ENCODE results near the gene RPA4.
"Not testable (repeated sequence)": the region's sequence is repeated elsewhere in the genome, so short reads cannot be mapped to it uniquely, and the experiment has no call there.

RPA4 gene, protein sequence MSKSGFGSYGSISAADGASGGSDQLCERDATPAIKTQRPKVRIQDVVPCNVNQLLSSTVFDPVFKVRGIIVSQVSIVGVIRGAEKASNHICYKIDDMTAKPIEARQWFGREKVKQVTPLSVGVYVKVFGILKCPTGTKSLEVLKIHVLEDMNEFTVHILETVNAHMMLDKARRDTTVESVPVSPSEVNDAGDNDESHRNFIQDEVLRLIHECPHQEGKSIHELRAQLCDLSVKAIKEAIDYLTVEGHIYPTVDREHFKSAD

DNA sequence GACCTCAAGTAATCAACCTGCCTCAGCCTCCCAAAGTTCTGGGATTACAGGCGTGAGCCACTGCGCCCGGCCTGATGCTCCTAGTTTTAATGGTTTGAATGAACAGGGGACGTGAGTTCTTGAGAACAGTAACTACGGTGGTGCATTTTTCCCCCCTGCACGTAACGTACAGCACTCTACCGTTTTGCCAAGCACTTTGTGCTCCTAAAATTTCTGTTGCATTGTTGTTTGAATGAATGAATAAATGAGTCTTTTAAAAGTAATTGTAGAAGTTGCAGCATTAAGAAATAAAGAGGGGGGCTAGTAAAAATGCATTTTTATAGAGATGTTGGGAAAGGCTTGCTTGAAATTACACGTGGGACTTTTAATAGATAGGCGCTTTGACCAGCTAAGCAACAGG, at the start of gene RPA4:
TSS of gene RPA4 (plus strand) at position 301 of the 400 bp plus-strand sequence. CDS start 403 bp downstream, outside the sequence.
- intact Hi-C loops (cut with DNase I) = no loop called here
- no peak for DNase-seq

DNA sequence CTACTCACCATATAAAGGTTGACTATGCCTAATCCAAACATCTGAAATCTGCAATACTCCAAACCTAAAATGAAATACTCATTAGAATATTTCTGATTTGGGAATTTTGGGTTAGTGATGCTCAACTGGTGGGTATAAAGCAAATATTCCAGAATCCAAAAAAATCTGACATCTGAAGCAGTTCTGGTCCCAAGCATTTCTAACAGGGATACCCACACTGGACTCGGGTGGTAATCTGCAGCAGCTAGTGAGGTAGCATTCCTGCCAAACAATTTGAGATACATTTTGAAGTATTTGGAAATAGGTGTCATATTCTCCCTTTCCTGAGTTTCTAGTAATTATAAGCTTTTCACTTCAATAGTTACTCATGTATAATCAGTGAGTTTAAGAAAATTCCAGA, 49.6 kb upstream of the RPA4 start:
- intact Hi-C loops (cut with DNase I) = no loop called here
- DNase-seq = no peak

DNA sequence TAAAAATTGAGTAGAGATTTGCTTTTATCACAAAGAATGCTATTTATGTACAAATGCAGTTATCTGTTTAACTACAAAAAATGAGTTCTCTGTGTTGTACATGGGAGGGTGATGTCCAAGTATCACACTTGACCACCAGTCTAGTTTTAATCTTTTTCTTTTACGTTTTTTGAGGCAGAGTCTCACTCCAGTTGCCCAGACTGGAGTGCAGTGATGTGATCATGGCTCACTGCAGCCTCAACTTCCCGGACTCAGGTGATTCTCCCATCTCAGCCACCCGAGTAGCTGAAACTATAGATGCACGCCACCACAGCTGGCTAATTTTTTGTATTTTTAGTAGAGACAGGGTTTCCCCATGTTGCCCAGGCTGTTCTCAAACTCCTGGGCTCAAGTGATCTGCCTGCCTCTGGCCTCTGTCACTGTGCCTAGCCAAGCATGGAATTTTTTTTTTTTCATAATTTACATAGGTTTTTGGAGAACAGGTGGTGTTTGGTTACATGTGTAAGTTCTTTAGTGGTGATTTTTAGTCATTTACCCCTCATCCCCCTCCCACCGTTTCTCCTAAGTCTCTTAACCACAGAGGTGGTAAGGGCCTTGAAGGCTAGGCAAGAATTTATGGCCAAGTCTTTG, 47.9 kb upstream of the RPA4 start:
- intact Hi-C loops (cut with DNase I) = no loop called here
- DNase-seq = no peak

DNA sequence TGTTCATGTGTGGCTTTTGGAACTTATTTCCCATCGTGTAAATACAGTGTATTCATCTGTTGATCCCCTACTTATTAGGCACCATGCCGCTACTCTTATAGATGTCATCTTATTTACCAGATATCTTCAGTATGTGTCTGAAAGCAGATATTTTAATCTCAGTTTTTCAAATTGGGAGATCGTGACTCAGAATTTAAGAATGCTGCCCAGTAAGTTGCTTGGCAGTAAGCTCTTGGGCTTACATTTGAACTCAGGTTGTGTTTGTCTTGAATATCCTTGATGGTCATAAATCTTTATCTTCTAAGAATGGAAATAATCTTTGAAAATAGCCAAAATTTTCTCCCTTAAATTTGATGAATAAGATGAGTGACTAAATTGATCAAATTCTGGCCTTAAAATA, 45.9 kb upstream of the RPA4 start:
- intact Hi-C loops (cut with DNase I) = no loop called here
- DNase-seq = no peak

DNA sequence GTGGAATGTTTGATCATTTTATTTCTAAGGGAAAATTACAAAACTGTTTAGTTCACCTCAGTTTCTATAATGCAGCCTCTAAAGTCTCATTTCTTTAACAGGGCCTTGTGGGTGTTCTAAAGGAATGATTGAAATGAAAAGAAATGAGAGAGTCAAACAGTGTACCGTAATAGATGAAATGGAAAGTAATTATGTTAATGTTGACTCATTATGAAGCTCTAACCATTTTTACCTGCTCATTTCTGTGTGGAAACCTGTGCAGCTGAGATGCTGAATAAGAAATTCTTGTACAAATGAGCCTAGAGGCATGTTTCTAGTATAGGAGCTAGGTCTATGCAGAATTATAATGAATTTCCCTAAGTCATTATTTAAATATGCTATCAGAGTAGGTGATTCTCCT, 45.2 kb upstream of the RPA4 start:
- DNase-seq = no peak
- intact Hi-C loops (cut with DNase I) = no loop called here

DNA sequence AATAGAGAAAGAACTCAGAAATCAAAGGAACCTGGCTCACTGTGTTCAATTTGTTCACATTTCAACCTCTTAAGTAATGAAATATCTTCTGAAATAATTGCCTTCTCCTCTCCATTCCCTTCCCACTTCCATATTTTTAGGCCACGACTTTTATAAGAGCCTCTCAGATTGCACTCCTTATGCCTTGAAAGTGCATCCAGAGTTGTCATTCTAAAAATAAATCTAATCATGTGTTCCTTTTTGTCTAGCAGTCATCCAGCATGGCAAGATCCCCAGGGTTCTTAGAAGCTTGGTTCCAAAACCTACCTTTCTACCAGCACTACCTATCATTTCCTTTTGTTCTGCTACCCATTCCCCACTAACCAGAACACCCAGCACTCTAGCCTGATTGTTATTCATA, 42.4 kb upstream of the RPA4 start:
- intact Hi-C loops (cut with DNase I) = no loop called here
- DNase-seq = no peak

DNA sequence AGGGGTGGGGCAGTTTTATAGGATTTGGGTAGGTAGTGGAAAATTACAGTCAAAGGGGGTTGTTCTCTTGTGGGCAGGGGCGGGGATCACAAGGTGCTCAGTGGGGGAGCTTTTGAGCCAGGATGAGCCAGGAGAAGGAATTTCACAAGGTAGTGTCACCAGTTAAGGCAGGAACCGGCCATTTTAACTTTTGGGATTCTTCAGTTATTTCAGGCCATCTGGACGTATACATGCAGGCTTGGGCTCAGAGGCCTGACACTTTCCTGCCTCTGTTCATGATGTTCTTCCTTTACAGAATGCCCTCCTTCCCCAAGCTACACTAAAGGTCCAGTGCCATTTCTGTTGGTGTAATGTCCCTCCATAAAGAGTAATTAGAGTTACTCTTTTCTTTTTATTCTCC, 41.8 kb upstream of the RPA4 start:
- DNase-seq = not testable (repeated sequence)

DNA sequence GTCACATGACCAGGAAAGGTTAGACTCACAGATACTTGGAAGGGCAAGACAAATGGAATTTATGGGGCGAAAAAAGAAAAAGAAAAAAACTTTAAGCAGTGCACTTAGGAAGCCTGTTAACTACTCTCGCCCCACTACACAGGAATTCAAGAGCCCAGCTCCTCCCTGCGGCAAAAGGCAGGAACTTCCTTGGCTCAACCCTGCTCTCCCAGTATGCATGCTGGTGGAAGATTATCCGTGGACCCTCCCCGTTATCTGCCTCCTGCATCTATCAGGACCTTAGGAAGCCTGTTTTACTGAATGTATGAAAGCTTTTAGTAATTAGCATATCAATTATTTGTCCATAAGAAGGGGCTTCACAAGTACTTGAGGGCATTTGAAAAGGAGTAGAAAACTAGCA, 40.1 kb upstream of the RPA4 start:
- intact Hi-C loops (cut with DNase I) = no loop called here
- DNase-seq = no peak

More for the DNA sequence above, 41.8 kb upstream of the RPA4 start:
- intact Hi-C loops (cut with DNase I) = not testable (repeated sequence)

DNA sequence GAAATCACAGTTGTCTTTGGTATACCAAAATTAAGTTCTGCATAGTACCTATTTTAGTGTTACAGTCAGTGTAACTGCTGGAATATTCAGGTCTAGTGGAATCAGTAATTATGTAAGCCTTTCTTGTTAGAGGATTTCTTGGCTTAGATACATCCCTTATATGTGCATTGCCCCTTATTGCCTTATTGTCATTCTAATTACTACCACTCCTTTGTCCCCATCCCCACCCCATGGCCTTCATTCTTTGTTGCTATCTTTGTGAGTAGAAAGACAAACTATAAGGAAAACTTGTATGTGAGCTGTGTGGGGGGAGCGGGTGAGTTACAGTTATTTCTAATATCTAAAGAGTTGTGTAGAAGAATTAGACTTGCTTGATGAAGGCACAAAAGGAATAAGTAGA, 36.9 kb upstream of the RPA4 start:
- no peak for DNase-seq
- intact Hi-C loops (cut with DNase I) = no loop called here

DNA sequence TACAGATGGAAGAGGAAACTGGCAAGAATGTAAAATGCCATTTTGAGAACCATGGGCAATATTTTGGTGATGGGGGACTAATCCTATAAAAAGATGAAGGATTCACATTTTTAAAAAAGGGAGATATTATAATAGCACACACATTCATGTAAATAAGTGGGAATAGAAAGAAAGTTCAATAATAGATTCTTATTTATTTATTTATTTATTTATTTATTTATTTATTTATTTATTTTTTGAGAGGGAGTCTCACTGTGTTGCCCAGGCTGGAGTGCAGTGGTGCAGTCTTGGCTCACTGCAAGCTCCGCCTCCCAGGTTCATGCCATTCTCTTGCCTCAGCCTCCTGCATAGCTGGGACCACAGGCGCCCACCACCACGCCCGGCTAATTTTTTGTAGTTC, 24.3 kb upstream of the RPA4 start:
- DNase-seq = peak in 1 of 10 donors; percentile 53
- intact Hi-C loops (cut with DNase I) = not testable (repeated sequence)

DNA sequence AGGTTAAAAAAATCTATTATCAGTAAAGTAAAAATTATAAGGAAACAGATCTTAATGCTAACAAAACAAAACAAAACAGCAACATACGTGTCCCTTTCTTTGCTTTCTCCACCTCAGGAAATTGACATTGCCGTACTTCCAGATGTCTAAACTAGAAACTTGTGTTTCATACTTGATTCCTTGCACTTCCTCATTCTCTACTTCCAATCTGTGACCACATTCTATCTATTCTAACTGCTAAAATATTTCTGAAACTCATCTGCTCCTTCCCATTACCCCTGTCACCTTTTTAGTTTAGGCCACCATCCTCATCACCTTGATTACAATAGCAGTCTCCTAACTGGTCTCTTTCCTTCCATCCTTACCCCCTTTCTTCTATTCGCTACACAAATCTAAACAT, 22.5 kb upstream of the RPA4 start:
- DNase-seq = no peak
- intact Hi-C loops (cut with DNase I) = no loop called here

DNA sequence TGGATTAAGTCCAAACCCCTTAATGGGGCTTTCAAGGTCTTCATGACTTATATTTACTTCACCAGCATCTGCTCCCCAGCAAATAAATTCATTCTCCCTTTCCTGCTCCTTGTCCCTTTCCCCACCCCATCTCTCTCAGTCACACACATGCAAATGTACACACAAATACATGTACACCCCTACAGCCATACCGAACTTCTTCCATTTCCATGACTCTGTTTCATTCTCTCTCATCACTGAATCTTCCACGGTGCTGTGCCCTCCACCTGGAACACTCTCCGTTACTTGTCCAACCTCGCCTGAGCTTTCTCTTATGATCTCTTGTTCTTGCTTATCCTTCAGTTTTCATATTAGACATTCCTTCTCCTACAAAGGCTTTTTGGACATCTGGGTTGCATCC, 22.0 kb upstream of the RPA4 start:
- DNase-seq = no peak
- intact Hi-C loops (cut with DNase I) = no loop called here

DNA sequence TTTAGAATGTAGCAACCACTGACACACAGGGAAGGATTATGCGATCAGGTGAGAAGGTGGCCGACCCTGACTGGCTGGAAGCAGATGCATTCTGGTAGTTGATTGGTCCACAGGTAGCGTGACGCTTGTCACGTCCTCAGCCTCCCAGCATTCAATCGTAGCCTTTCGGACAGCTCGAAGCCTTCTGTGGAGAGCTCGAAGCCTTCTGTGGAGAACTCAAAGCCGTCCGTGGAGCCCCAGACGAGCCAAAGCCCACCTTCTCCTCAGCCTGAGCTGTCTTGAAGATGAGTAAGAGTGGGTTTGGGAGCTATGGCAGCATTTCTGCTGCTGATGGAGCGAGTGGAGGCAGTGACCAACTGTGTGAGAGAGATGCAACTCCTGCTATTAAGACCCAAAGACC, 319 bp downstream of the RPA4 start:
- peak in 1 of 10 donors; percentile 61 for DNase-seq
- intact Hi-C loops (cut with DNase I) = no loop called here

DNA sequence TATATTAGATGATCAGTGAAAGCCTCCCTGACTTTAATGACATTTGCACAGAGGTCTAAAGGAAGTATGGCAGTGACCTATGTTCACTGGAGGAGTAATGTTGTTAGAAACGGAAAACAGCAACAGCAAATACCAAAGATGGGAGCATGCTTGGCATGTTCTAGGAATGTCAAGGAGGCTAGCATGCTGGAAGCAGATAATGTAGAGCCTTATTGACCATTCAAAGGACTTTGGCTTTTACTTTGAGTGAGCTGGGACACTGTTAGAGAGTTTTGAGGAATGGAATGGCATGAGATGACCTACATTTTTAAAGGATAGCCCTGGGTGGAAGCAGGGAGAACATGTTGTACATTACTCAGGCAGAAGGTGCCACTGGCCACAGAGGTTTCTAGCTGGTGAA, 6.0 kb downstream of the RPA4 start:
- intact Hi-C loops (cut with DNase I) = no loop called here
- DNase-seq = no peak

DNA sequence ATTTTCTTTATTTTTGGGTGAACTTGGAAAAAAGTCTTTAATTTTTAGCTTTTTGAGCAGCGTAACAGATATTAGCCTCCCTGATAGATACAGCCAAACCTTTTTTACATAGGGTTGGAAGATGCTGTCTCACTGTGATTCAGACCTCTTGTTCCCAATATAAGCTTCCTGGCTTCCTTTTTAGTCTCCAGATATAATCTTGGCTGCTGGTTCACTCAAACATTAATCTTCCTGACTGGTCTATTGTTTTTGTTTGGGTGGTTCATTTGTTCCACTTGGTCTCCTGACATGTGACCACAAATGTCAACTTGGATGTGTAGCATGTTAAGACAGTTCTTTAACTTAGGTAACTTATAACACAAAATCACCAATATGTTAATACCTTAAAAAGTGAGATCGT, 23.0 kb downstream of the RPA4 start:
- intact Hi-C loops (cut with DNase I) = no loop called here
- DNase-seq = no peak

DNA sequence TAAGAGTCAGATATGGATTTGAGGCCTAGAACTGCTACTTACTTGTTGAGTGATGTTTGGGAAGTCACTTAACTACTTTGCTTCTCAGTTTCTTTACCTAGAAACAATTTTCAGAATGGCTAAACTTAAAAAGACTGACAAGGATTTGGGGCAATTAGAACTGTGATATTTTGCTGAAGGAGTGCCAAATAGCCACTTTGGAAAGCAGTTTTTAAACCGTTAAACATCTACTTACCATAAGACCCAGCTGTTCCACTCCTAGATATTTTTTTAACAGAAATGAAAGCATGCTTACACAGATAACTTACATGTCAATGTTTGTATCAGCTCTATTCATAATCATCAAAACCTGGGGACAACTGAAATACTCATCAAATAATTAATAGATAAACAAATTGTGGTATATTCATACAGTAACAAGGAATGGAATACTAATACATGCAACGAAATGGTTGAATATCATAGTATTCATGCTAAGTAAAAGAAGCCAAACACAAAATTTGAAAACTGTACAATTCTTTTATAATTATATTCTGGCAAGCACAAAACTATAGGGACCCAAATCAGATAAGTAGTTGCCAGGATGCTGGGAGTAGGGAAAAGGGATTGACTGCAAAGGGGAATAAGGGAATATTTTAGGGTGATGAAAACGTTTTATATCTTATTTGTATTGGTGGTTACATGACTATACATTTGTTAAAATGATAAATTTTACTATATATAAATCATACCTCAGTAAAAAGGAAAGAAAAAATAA, 24.0 kb downstream of the RPA4 start:
- DNase-seq = no peak
- intact Hi-C loops (cut with DNase I) = no loop called here

DNA sequence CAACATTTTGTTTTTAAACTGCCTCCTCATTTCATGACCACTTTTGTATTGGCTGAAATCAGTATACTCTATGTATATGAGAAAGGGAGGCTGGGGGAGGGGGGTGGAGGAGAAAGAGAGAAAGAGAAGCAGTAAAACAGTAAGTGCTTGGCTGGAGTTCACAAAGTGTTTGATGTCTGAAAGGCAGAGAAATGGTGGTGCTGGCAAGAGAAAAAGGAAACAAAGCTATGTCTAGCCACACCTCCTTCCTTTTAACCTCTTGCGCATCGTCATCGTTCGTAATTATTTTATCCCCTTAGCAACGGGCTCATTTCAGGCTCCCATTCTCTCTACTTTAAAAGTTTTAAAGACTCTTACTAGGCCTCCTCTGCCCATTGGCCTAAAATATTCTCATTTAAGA, 25.6 kb downstream of the RPA4 start:
- intact Hi-C loops (cut with DNase I) = no loop called here
- no peak for DNase-seq

DNA sequence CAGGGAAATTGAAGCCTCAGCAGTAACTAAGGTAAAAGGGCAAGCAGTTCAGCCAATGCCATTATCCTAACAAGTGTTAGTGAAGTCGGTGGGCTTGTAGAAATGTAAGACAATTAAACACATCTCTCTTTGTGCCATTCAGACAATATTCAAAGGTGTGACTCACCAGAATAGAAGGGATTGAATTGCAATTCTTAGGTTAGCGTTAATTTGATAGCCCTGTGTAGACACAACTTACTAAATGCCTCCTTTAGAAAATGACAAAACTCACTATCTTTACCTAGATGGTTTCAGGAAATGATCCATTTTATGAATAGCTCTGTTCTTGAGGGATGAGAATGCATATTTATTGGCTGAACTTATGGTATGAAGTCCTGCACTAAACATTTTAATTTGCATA, 35.2 kb downstream of the RPA4 start:
- intact Hi-C loops (cut with DNase I) = no loop called here
- DNase-seq = no peak

DNA sequence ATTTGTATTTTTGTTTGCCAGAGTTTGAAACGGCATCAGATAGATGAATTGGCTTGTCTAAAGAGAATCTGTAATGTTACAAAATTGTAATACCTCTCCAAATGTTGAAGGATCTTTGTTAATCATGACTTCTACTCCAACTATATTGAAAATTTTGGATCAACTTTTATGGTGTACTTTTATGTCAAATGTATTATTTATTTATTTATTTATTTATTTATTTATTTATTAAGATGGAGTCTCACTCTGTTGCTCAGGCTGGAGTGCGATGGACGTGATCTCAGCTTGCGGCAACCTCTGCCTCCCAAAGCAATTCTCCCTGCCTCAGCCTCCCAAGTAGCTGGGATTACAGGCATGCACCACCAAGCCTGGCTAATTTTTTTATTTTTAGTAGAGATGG, 36.0 kb downstream of the RPA4 start:
- DNase-seq = peak in 1 of 10 donors; percentile 12

DNA sequence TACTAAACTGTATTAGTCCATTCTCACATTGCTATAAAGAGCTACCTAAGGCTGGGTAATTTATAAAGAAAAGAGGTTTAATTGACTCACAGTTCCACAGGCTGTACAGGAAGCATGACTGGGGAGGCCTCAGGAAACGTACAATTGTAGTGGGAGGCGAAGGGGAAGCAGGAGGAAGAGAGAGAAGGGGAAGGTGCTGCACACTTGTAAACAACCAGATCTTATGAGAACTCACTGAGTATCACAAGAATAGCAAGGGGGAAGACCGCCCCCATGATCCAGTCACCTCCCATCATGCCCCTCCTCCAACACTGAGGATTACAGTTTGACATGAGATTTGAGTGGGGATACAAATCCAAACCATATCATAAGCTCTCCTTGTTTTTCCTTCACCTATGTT, 40.9 kb downstream of the RPA4 start:
- intact Hi-C loops (cut with DNase I) = no loop called here
- DNase-seq = peak in 1 of 10 donors; percentile 20

More for the DNA sequence above, 36.0 kb downstream of the RPA4 start:
- intact Hi-C loops (cut with DNase I) = no loop called here

DNA sequence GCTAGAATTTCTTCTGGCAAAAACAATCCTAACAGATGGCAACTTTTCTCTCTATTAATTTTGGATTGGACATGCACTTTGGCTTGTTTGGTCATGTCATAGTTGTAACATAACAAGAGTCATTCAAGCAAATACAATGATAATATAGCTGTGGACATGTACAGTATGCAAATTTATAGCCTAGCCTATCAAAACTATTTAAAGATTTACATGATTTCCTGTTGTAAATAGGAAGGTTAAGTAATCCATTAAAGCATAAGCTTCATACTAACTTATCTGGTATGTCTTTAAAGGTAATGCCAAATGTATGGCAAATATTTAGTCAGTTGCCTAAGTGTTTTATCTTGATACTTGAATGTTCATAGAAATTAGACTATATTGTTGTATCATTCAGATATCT, 45.3 kb downstream of the RPA4 start:
- no peak for DNase-seq
- intact Hi-C loops (cut with DNase I) = no loop called here
